NB4 (cell line): Measurements from ENCODE around the gene PROSER2.
"Not testable (repeated sequence)": the region's sequence is repeated elsewhere in the genome, so short reads cannot be mapped to it uniquely, and the experiment has no call there.

ENCODE experiments used
- CTCF ChIP-seq: IDR thresholded peaks from one replicate; pipeline ENCODE4 v1.5.1; 2012; ENCODE audit warnings: low read depth, low read length
- MAX ChIP-seq: IDR thresholded peaks from 2 replicates; pipeline ENCODE4 v1.6.1; 2011; ENCODE audit warnings: low read depth, low read length

GRCh38 chr10:11852637-11853036 lies 29.5 kb downstream of the PROSER2 start:
- TF ChIP-seq CTCF, MAX: not testable (repeated sequence)
